Aorta (tissue), 5 donors: ENCODE measurements around the gene MSL1. TPM values are rescaled to one million over a fixed set of nuclear protein-coding genes. Genes with fewer than 3 reads are reported as not detected.

Experiments used
- ATAC-seq: fragments of 200-7000 bp; cut with Tn5 transposase; one replicate; pipeline ENCODE4 v1.9.1; 2022; ENCODE audit warnings: moderate library complexity; ENCODE audit not compliant: low FRiP score
- DNase-seq, 2 donors: peaks; one replicate each; pipeline ENCODE4 v3.0.0-alpha.2; 2020
- H3K27ac ChIP-seq, 2 donors: one replicate each; pipeline ENCODE4 v1.5.1; 2013; ENCODE audit warnings: low read length in 2 of 2, mild to moderate bottlenecking in 2 of 2, moderate library complexity in 2 of 2, control low read depth in 1 of 2, inconsistent platforms in 1 of 2, low read depth in 1 of 2
- H3K27me3 ChIP-seq, 2 donors: one replicate each; pipeline ENCODE4 v1.6.1; 2013; ENCODE audit warnings: control low read depth in 1 of 2, low read length in 1 of 2, mild to moderate bottlenecking in 1 of 2, moderate library complexity in 1 of 2; ENCODE audit not compliant: insufficient read depth in 2 of 2, control insufficient read depth in 1 of 2
- H3K36me3 ChIP-seq, 2 donors: one replicate each; pipeline ENCODE4 v1.6.1; 2013; ENCODE audit warnings: control low read depth in 1 of 2, low read length in 1 of 2, mild to moderate bottlenecking in 1 of 2; ENCODE audit not compliant: insufficient read depth in 2 of 2, control insufficient read depth in 1 of 2
- H3K4me1 ChIP-seq, 2 donors: one replicate each; pipeline ENCODE4 v1.6.1; 2013; ENCODE audit warnings: low read length in 2 of 2, control low read depth in 1 of 2, mild to moderate bottlenecking in 1 of 2, moderate library complexity in 1 of 2; ENCODE audit not compliant: insufficient read depth in 2 of 2, control insufficient read depth in 1 of 2
- H3K4me3 ChIP-seq, 2 donors: one replicate each; pipeline ENCODE4 v1.5.1; 2013; ENCODE audit warnings: low read length in 2 of 2, control low read depth in 1 of 2, mild to moderate bottlenecking in 1 of 2
- H3K9me3 ChIP-seq: one replicate; pipeline ENCODE4 v1.6.1; 2013; ENCODE audit warnings: mild to moderate bottlenecking, low read length; ENCODE audit not compliant: control insufficient read depth
- WGBS, 2 donors: extraction: QIAGEN DNeasy Blood & Tissue Kit; methylation state at CpG; one replicate each; pipeline ENCODE4 v1.1.7; 2013; 5-methylcytosine and 5-hydroxymethylcytosine counted together
- intact Hi-C, 2 donors: fragments of 100-400 bp; cut with DNase I; formaldehyde crosslinking; loops; one replicate each; pipeline versions ENCODE4 v1.14.2 to v1.15.0; 2022
- polyA plus RNA-seq, 2 donors: library from polyadenylated mRNA; stranded (reverse); fragments of 200-250 nt; gene quantifications; one replicate each; pipeline ENCODE4 v1.2.3, GENCODE V29; 2013
- total RNA-seq, 2 donors: library from RNA; stranded (reverse); fragmentation: NEBNext Ultra II Directional; extraction: Animal tissue kit (Norgen Biotek cat#: 25700); gene quantifications; one replicate each; pipeline ENCODE4 v1.2.1, GENCODE V29; 2021
- donor health status: healthy with polysubstance abuse.
- donor health status: Bipolar disorder and iron deficiency.
- donor health status: DM: no; HTN: no; CAD: no.
- donor health status: DM: no; HTN: no; CAD: no.
- donor health status: DM: yes; HTN: yes; CAD: no.

Gene MSL1
- total and polyA plus RNA-seq, 4 donors: 21.2 to 171 (median 90.7) TPM

- no peak for ATAC-seq
- Histone ChIP-seq H3K4me3 (no peak overlapping the region), H3K27ac (no peak overlapping the region), H3K9me3 (no peaks in the 10 kb centered on the region), H3K4me1 (peaks cover 0 to under 1% of the 10 kb centered on the region in 2 donors), H3K27me3 (no peaks in the 10 kb centered on the region), H3K36me3 (peaks cover 8 to 12% of the 10 kb centered on the region in 2 donors)
- 66 to 72% methylated on average over 4 of the region's 4 CpGs for WGBS, 2 donors
- intact Hi-C loops: no loop called here
- DNase-seq: peak in 1 of 2 donors; percentile 4
Measured at GRCh38 chr17:40173091-40173777, 51.5 kb downstream of the MSL1 start.

GRCh38 chr17:40173778-40174135 is 52.0 kb downstream of the MSL1 start:
- H3K4me3 ChIP-seq: no peak overlapping the region
- 67 to 68% methylated on average over 3 of the region's 3 CpGs for WGBS, 2 donors
- no peaks in the 10 kb centered on the region for H3K27me3 ChIP-seq
- ATAC-seq (no peak), DNase-seq (no peak)
- H3K4me1 ChIP-seq: no peaks in the 10 kb centered on the region
- peaks cover 8 to 12% of the 10 kb centered on the region in 2 donors for H3K36me3 ChIP-seq
- H3K27ac ChIP-seq: no peak overlapping the region
- intact Hi-C loops: no loop called here
- H3K9me3 ChIP-seq: no peaks in the 10 kb centered on the region

DNA sequence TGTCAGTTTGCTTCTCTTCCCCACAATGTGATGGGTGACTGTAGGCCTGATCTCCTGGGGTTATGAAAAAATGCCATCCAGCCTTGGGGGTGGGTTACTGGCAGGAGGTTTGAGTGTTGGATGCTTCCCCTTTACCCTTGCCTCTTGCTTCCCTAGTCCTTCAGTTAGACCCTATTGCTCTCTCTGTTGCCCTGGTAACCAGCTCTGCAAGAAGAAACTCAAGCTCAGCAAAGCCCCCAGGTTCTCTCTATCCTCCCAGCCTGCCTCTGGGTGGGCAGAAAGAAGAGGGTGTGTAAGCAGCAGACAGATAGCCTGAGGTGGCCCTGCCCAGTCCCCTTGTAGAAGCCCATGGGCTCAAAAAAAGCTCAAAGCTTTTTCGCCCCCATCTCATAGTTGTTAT is 52.7 kb downstream of the MSL1 start:
- intact Hi-C loops: no loop called here

GRCh38 chr17:40175928-40176753 is 54.4 kb downstream of the MSL1 start:
- H3K9me3 ChIP-seq: no peaks in the 10 kb centered on the region

More for the DNA sequence above, 52.7 kb downstream of the MSL1 start:
- 93 to 96% methylated on average over 1 of the region's 1 CpG for WGBS, 2 donors
- H3K9me3 ChIP-seq: no peaks in the 10 kb centered on the region
- ATAC-seq: no peak
- no peak overlapping the region for H3K27ac ChIP-seq
- no peaks in the 10 kb centered on the region for H3K27me3 ChIP-seq
- H3K36me3 ChIP-seq: peaks cover 6 to 12% of the 10 kb centered on the region in 2 donors
- DNase-seq: no peak
- H3K4me1 ChIP-seq: no peaks in the 10 kb centered on the region
- no peak overlapping the region for H3K4me3 ChIP-seq

DNA sequence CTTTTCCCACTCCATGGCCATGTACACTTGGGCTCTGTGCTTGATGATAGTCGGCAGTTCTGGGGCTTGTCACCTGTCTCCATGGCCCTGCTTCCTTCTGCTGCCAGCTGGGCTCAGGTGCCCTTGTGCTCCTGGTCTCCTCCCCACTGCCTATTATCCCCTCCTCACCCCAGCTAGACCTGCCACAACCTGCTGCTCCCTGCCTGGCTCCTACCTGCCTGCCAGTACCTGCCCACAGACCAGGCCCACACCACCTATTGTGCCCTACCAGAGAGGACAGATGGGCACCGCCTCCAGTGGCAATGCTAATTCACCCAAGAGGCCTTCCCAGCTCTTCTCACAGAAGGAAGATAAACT is 55.0 kb downstream of the MSL1 start:
- ATAC-seq: no peak
- intact Hi-C loops: no loop called here
- H3K36me3 ChIP-seq: peaks cover 0 to 2% of the 10 kb centered on the region in 2 donors
- no peaks in the 10 kb centered on the region for H3K27me3 ChIP-seq
- H3K27ac ChIP-seq: no peak overlapping the region
- no peak overlapping the region for H3K4me3 ChIP-seq
- no peaks in the 10 kb centered on the region for H3K4me1 ChIP-seq
- 87 to 89% methylated on average over 2 of the region's 2 CpGs for WGBS, 2 donors
- no peaks in the 10 kb centered on the region for H3K9me3 ChIP-seq
- no peak for DNase-seq

More at GRCh38 chr17:40175928-40176753, 54.4 kb downstream of the MSL1 start:
- H3K27me3 ChIP-seq: no peaks in the 10 kb centered on the region
- no peak overlapping the region for H3K4me3 ChIP-seq
- peaks cover 3 to 5% of the 10 kb centered on the region in 2 donors for H3K36me3 ChIP-seq
- no peak overlapping the region for H3K27ac ChIP-seq
- DNase-seq: no peak
- H3K4me1 ChIP-seq: no peaks in the 10 kb centered on the region
- 88 to 93% methylated on average over 7 of the region's 7 CpGs for WGBS, 2 donors
- intact Hi-C loops: no loop called here
- ATAC-seq: no peak

DNA sequence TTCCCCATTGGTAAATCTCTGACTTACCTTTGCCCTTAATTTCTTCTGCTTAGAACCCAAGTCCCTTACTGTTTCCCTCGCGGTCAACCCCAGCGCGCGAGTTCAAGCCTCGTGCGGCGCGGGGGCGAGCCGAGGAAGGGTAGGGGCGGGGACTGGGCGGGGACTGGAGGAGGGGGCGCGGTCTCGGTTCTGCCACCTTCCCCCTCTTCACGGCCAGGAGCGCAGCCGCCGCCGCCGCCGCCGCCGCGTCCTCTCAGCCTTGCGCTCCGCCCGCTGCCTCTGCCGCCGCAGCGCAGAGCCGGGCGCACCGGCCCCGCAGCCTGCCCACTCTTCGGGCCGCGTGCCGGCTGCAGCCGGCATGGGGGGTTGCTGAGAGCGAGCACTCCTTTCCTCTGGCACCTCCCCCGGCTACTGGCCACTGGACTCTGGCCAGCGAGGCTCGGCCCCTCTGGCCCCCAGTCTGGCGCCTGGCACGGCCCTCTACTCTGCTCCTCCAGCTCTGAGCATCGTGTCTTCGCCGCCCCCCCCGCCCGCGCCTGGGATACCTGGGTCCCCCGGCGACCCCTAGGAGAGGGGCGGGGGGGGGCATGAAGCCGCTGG is 55.6 kb downstream of the MSL1 start, which contains the start of gene RAPGEFL1:
TSS of gene RAPGEFL1 (plus strand) at position 196 of the 600 bp plus-strand sequence. CDS start at position 588, 392 bp downstream.
- ATAC-seq: peak; percentile 83
- Histone ChIP-seq H3K27ac (no peak within 1 kb of the TSS), H3K36me3 (peaks cover 0 to 2% of the 10 kb centered on the region in 2 donors), H3K4me3 (peak within 1 kb of the TSS; percentile 25 to 28), H3K27me3 (no peaks in the 10 kb centered on the region), H3K4me1 (no peaks in the 10 kb centered on the region), H3K9me3 (no peaks in the 10 kb centered on the region)
- intact Hi-C loops: no loop called here
- WGBS, 2 donors: 1% methylated on average over 47 to 57 of the region's 57 CpGs
- peak; percentile 86 to 94 for DNase-seq

DNA sequence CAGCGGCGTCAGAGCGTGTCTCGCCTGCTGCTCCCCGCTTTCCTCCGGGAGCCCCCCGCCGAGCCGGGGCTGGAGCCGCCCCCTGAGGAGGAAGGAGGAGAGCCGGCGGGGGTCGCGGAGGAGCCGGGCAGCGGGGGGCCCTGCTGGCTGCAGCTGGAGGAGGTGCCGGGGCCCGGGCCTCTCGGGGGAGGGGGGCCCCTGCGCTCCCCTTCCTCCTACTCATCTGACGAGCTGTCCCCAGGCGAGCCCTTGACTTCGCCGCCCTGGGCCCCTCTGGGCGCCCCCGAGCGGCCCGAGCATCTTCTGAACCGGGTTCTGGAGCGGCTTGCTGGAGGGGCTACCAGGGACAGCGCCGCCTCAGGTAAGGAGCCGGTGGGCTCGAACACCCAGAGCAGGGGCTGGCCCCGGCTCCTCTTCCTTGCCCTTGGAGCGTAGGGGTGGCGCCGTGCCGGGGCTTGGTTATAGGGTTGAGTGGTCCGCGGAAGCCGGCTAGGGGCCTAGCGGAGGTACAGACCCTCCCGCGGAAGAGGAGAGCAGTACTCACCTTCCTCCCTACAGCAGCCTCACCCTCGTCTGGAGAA is 56.3 kb downstream of the MSL1 start:
- 75 to 86% methylated on average over 23 to 46 of the region's 46 CpGs for WGBS, 2 donors

DNA sequence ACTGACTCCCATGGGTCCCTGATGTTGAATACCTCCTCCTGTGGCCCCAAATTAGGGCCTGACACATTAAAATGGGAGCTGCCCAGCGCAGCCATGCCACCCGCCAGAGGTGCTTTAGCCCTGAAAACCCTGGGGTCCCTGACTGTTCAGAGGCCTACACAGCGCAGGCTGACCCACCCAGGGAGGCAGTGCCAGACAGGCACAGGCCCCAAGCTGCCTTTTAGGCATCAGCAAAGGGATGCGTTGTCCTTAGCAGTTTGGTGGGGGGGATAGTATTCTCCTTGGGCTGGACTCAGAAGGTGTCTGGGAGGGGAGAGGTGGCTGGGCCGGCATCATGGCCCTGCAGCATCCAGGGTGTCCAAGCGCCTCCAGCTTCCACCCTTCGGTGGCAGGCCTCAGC is 56.9 kb downstream of the MSL1 start:
- intact Hi-C loops: no loop called here
- Histone ChIP-seq H3K27me3 (no peaks in the 10 kb centered on the region), H3K4me3 (no peak overlapping the region), H3K36me3 (peaks cover 0 to 2% of the 10 kb centered on the region in 2 donors), H3K27ac (no peak overlapping the region), H3K4me1 (no peaks in the 10 kb centered on the region), H3K9me3 (no peaks in the 10 kb centered on the region)
- DNase-seq (no peak), ATAC-seq (no peak)
- WGBS, 2 donors: 93 to 94% methylated on average over 7 of the region's 7 CpGs

More for the DNA sequence above, 56.3 kb downstream of the MSL1 start:
- Histone ChIP-seq H3K4me3 (no peak overlapping the region), H3K27me3 (no peaks in the 10 kb centered on the region), H3K9me3 (no peaks in the 10 kb centered on the region), H3K27ac (no peak overlapping the region), H3K4me1 (no peaks in the 10 kb centered on the region), H3K36me3 (peaks cover 0 to 2% of the 10 kb centered on the region in 2 donors)
- no peak for DNase-seq
- ATAC-seq: no peak
- intact Hi-C loops: no loop called here
